NCI-H1436 treated with DMSO at 0.1 percent for 48 hours (cell line): ENCODE data around the gene SLC22A15.
"Not testable (repeated sequence)": the region's sequence is repeated elsewhere in the genome, so short reads cannot be mapped to it uniquely, and the experiment has no call there.

Source experiments
- DNase-seq: peaks from one replicate; lab custom pipeline; 2025; lab: John Stamatoyannopoulos, UW

Gene SLC22A15

GRCh38 chr1:116033322-116033721 lies 57.0 kb downstream of the SLC22A15 start:
- DNase-seq = no peak

DNA sequence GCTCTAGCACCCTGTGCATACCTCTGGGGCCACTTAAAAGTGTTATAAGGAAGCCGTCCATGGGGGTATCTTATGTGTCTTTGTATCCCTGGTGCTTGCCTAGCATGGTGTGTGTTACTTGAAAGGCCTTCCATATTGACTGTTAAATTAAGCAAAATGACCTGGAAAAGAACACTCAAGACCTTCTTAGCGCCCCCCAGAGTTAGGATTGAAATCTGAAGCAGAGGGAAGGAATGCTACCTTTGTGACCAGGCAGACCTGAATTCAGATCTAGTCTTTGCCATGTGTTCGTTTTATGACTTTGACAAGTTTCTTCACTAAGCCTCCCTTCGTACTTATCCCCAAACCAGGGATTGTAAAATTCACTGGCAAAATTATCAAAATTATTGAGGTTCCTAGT lies 59.9 kb downstream of the SLC22A15 start:
- no peak for DNase-seq

GRCh38 chr1:116038679-116039078 lies 62.4 kb downstream of the SLC22A15 start:
- DNase-seq = no peak

- no peak for DNase-seq
Measured at GRCh38 chr1:116044071-116044470, 67.8 kb downstream of the SLC22A15 start.

DNA sequence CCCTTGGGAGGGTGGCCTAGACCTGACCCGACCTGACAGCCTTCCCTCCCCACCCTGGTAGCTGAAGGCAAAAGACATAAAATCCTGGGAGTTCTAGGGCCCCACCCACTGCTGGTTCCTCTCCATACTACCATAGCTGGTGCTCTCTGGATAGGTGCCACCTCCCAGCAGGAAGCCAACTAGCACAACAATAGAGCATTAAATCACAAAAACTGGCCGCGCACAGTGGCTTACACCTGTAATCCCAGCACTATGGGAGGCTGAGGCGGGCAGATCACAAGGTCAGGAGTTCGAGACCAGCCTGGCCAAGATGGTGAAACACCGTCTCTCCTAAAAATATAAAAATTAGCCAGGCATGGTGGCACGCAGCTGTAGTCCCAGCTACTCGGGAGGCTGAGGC lies 70.6 kb downstream of the SLC22A15 start:
- DNase-seq = not testable (repeated sequence)

GRCh38 chr1:116051896-116052295 lies 75.6 kb downstream of the SLC22A15 start:
- not testable (repeated sequence) for DNase-seq

- no peak for DNase-seq
Measured at GRCh38 chr1:116062201-116062600, 85.9 kb downstream of the SLC22A15 start.

- no peak for DNase-seq
Measured at GRCh38 chr1:116064616-116065015, 88.3 kb downstream of the SLC22A15 start.

- DNase-seq = no peak
Measured at GRCh38 chr1:116066868-116067565, 90.7 kb downstream of the SLC22A15 start.

GRCh38 chr1:116067566-116067890 lies 91.2 kb downstream of the SLC22A15 start:
- no peak for DNase-seq

DNA sequence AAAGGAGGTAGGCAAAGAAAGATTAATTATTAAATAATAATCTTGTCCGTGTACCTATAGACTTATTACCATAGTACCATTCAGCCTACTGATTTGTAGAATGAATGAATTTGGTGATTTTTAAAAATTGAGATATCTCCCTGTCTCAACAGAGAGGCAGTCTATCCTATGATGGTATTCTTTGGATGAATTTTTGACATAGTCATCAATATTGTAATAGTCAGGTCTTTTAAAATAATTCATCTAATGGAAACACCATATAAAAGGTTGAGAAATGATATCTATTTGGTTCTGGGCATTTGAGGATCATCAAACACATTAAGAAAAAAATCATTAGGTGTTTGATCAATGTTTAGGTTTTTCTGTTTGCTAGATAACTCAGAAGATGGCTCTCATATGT lies 99.3 kb downstream of the SLC22A15 start:
- DNase-seq = no peak

DNA sequence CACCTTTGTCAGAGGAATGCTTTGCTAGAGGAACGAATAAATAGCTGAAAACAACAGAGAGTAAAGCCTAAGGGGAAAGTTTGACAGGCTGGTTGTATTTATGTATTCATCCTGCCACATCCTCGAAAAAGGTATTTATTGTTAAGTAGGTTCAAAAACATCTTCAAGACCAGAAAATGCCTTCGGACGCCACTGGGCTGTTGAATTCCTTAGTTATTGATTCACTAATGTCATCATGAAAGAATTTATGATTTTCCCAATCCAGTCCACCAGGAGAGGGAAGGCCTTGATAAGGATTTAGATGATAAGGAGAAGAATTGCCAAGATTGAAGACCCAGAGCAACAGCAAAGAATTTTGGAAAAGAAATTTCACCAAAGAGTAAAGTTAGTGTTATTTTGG lies 99.7 kb downstream of the SLC22A15 start:
- no peak for DNase-seq

DNA sequence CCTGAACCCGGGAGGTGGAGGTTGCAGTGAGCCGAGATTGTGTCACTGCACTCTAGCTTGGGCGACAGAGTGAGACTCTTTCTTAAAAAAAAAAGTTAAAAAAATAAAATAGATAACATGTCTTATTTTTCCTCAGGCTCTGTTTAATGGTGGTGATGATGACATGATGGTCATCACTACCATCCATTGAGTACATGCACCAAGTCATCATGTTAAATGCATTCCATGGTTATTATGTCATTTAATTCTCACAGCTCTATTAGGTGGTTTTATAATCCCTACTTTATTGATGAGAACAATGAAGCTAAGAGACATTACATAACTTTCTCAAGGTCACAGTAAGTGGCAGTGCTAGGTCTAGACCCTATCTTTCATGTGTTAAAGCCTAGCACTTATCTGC lies 100.5 kb downstream of the SLC22A15 start:
- DNase-seq = no peak

GRCh38 chr1:116078699-116079223 lies 102.4 kb downstream of the SLC22A15 start:
- DNase-seq = no peak

GRCh38 chr1:116087628-116088027 lies 111.3 kb downstream of the SLC22A15 start:
- no peak for DNase-seq

GRCh38 chr1:116089870-116090269 lies 113.6 kb downstream of the SLC22A15 start:
- no peak for DNase-seq

GRCh38 chr1:116091083-116091482 lies 114.8 kb downstream of the SLC22A15 start:
- no peak for DNase-seq

DNA sequence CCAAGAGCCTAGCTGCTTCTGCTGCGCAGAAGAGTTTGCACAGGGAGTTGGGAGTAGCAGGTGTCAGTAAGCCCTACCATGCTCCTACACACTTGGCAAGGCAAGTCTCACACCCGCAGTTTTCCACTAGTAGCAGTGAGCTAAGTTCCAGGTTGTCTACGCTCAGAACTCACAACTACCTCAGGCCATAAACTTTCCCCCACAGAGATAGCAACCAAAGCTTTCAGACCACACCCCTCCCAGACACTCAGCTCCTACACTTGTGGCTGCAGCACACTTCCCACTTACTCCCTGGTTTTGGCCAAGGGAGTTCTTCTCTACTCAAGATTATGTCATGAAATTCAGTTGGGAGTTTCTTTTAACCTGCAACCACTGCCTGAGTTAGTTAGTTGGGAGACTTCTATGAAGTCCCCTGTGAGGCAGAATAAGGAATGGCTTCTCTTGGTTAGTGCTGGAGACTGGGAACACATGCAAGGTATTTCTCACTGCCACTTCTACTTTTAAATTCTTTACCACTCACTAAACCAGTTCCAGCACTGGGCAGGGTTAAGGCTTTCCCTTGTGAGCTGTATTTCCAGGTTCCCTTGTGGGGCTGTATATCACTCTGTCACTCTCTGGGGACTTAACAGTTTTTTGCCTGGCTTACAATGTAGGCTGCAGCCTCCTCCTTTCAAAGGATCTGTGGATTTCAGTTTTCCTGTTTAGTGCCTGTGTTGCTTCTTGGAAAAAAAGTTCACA lies 116.6 kb downstream of the SLC22A15 start:
- no peak for DNase-seq

GRCh38 chr1:116095027-116095426 lies 118.7 kb downstream of the SLC22A15 start:
- no peak for DNase-seq

DNA sequence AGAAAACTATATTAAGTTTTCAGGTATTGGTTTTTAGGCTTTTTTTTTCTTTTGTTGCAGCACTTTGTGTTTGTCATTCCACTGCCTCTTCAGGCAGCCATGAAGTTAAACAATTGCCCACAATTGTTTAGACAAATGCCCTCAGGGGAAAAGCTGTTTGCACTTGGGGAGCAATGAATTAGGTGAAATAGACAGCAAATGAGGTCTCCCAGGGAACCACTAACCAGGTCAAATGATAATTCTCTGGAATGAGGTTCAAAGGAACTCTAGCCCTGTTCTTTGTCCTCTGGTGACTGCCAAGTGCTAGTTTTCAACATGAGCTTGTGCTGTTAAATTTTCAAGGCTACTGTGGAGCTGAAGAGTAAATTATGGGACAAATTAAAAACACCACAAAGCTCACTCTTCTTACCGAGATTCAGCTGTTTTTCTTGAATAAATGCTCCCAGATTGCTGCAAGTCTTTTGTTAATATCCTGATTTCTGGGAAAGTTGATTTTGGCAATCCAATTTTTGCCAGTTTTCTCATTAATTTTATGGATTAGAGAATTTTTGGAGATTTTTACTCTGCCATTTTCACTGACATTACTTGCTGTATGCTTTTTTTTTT lies 119.8 kb downstream of the SLC22A15 start:
- DNase-seq = no peak

- DNase-seq = no peak
Measured at GRCh38 chr1:116097626-116098025, 121.3 kb downstream of the SLC22A15 start.

- DNase-seq = no peak
Measured at GRCh38 chr1:116099379-116099778, 123.1 kb downstream of the SLC22A15 start.

GRCh38 chr1:116099919-116100318 lies 123.6 kb downstream of the SLC22A15 start:
- DNase-seq = no peak
